Activated CD8-positive, alpha-beta memory T cell treated with anti-CD3 and anti-CD28 coated beads, Interleukin-2, amount 50 U/mL, for 24 hours (primary cell): Measurements from ENCODE around the gene CXCR2.
"Not testable (repeated sequence)": the region's sequence is repeated elsewhere in the genome, so short reads cannot be mapped to it uniquely, and the experiment has no call there.

ENCODE experiments used
- DNase-seq: peaks from one replicate; pipeline ENCODE4 v3.0.0-alpha.2; 2020; ENCODE audit errors: extremely low read depth

CXCR2 gene

DNA sequence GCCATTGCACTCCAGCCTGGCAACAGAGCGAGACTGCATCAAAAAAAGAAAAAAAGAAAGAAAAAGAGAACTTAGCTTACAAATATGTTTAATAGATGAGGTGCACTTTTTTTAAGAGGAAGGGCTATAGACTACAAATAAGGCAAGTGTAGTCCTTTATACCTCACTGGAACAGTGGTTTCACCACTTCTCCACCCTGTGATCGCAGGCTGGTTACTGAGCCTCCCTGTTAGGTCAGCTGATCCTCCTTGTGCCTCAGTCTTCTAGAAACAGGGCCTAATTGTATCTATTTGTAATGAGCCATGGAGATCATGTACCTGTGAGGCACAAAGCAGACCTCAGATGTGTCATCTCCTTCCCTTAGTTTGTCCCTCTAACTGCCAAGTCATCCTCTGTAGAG, 4.5 kb downstream of the CXCR2 start:
- DNase-seq, result no peak

DNA sequence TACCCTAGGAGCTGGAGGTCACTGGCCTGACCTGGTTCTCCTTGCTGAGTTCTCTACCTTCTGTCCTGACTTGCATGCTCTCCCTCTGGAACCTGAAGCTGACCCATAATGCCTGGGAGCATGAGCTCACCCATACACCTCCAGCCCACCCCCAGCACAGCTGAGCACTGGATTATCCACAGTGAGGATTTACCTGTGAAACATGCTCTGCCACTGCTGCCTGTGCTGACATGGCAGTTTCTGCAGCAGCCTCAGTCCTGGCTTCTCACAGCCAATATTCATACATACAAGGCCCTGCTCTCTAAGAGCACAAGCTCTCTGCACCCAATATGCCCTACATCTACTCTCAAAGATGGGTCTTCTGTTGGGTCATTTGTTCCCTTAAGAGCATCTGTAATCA, 5.0 kb downstream of the CXCR2 start:
- DNase-seq, result no peak

DNA sequence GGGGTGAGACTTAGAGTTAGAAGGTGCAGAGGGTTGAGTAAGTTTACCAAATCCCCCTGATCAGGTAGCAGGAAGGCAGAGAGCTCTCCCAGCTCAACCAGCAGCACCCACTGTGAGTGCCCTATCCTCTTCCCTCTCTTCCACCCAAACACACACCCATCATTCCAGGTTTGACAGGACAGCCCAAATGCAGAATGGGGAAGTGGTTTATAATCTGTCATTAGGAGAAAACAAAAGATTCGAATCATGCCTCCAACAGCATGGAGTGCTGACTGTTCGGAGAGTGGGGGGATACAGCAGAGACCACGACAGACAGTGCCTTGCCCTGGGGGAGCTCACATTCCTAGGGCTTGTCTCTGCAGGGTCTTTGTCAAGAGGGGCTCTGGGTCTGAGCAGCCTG, 11.7 kb downstream of the CXCR2 start:
- no peak for DNase-seq

DNA sequence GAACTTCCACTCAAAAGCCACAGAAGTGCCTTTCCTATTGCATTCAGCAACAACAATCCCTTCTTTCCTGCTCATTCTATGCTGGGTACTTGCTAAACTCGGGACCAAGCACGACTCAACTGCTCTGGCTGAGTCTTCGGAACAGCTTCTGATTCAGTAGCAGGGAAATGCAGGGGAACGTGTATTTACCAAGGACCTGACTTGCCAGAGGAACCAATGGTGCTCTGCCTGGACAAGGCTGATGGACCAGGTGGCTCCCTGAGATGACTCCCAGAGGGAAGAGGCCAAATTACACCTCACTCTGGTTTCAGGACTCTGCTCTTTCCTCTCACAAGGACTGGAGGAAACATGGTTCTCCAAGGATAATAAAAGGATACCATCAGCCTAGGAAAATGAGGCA, 12.2 kb downstream of the CXCR2 start:
- DNase-seq, result no peak

DNA sequence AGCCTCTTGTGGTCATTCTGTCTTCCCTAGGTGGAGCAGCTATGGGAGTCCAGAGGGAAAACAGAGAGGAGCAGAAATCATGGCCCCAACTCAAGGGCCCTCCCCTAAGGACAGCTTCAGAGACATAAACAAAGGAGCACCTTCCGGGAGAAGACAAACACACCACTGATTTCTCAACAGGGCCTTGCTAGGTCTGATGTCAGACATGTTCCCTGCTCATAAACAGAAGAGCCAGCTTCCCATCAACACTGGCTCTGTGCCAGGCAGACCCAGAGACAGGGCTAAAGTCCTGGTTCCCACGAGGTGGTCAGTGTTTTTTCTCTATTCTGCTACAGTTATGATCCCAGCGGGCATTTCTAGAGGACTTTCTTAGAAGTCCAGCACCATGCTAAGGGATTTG, 19.3 kb downstream of the CXCR2 start:
- DNase-seq, result no peak

DNA sequence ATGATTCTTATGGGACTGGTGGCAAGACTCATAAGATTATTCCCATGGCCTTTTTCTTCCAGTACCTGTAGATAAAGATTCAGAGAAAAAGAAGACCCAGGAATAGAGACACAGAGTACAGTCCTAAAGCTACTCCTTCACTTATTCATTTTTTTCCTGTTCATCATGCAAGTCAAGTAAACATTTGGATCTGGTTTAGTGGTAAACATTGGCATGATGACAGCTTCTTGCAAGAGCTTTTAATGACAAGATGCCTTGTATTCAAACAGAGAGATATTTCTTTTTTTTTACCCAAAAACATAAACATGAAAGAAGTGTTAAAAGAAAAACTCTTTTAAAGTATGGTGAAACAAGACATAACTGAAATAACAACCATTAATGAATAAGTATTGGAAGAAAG, 20.2 kb downstream of the CXCR2 start:
- DNase-seq, result no peak

DNA sequence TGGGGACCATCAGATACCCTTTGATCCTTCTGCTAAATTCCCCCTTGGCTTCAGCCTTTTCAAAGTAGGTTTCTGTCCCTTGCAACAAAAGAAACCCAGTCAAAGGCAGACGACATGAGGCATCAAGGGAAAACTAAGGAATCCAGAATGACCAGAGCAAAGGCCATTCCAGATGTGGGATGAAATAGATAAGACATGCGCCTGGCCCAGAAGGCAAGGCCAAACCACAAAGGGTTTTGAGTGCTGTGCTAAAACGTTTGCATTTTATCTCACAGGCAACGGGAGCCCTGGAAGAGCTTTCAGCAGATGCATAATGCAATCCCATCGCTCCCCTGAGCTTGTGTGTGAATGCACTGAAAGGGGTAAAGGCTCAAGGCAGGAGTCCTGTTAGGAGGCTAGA, 23.3 kb downstream of the CXCR2 start:
- DNase-seq, result no peak

DNA sequence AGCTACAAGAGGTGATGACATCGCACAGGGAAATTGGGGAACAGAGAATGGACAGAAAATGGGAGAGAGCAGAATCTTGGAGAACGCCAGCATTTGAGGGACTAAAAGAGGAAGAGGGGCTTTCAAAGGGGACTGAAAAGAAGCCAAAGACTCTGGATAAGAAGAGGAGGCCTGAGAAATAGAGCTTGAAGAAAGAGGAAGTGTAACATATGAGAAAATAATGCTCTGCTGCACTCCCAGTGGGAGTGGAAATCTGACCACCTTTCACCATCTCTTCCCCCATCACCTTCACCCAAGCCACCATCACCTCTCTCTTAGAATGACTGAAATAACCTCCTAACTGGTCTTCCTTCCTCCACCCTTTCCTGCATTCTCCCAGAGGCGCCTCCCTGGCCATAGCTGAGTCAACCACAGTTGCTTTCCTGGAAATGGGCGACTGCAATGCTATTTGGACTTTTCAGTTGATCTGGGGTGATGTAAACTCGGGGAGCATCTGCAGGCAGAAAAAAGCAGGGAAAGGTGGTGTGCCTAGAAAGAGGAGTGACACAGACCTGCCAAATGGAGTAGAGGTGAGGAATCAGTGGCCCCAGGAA, 24.1 kb downstream of the CXCR2 start:
- no peak for DNase-seq

DNA sequence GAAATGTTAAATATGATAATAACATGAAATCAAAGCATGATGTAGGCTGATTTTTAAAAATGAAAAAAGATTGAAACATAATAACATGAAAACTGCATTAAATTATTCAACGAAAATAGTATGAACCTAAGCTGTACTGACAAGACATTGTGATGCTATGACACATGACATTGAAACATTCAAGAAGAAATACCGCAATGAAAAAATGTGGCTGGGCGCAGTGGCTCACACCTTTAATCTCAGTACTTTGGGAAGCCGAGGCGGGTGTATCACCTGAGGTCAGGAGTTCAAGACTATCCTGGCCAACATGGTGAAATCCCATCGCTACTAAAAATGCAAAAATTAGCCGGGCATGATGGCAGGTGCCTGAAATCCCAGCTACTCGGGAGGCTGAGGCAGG, 26.3 kb downstream of the CXCR2 start:
- no peak for DNase-seq

DNA sequence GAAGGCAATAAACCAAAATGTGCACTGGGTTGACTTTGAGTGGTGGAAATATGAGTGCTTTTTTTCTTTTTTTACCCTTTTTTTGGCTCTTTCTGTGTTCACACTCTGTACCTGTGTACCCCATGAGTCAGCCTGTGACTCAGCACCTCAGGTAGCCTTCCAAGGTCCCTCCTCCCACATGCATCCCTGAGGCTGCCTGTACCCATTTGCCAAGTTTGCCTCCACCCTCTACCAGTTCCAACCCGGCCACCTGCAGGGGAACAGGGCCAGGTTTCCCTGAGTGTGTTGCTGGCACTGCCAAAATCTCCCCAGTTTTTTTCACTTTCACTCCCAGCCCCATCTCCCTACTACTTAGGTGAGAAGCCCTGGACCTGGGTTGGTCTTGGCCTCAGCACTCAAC, 26.9 kb downstream of the CXCR2 start:
- no peak for DNase-seq

DNA sequence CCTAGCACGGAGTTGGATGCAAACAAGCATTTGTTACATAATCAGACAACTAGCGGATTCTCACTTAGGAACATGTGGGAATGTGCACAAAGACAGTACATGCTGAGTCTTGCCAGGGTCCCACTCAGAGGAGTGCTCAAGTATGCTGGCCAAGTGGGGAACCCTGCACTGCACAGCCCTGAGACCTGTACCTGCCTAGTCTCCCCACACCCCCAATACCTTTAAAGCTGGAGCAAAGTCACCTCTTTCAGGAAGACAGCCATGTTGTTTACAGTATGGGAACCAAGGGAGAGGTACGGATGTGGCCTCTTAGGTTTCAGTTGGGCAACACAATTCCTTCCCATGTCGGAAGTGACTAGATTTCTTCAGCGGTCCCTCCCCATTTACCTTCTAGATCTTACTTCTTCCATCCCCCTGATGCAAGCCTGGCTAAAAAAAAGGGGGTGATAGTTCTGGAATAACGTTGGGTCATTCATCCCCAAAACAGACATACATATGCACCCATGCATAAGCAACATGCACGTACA, 30.2 kb downstream of the CXCR2 start:
- DNase-seq, result no peak

DNA sequence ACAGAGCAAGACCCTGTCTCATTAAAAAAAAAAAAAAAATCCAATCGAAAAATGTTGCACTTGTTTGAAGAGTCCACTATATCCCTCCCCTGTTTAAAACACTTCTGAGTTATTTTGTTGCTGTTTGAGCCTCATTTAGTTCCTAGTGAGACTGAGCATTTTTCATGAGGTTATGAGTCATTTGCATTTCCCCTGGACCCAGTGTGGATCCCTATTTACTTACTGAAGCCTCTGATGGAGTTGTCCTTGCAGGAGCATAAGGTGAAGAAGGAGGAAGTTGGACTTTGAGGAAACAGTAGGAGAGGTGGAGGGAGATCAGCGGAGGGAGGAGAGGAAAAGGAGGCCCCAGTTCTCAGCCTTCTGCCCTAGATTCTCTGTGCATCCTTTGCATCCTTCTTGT, 35.8 kb downstream of the CXCR2 start:
- DNase-seq, result no peak

DNA sequence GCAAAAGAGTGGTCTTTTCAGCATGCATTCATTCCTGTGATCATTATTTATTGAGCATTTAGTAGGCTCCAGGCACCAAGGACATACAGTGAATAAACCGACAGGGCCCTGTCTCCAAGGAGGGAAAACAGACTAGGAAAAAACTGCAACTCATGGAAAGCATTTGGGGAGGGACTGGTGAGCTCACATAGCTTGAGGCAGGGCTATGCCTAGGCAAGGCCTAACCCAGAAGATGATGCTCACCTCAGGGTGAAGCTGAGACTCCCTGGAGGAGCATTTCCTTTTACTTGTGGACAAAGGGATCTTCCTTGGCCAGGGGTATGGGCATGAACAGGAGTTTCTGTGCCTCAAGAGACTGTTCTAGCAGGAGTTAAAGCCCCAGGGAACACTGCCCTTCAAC, 37.0 kb downstream of the CXCR2 start:
- no peak for DNase-seq

DNA sequence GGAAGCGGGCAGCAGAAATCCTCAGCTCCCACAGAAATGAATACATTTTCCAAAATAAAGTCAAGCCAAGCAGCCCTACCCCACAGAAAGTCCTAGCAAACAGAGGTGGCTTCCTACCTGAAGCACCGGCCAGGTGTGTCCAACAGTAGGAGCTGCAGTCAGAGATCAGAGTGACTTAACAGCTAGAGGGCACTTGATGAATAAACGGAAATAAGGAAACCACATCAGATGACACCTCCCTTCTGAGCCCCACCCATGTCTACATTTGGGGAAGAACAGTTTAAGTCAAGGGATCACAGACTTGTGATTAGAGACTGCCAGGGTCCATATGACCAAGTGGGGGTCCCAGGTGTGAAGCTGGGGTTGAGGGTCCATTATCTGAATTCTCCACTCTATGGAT, 41.0 kb downstream of the CXCR2 start, which contains the start of gene CXCR1:
Gene CXCR1 (minus strand): TSS at position 172 of the 400 bp plus-strand sequence. CDS start 1,751 bp downstream, outside the sequence.
- DNase-seq, result no peak

DNA sequence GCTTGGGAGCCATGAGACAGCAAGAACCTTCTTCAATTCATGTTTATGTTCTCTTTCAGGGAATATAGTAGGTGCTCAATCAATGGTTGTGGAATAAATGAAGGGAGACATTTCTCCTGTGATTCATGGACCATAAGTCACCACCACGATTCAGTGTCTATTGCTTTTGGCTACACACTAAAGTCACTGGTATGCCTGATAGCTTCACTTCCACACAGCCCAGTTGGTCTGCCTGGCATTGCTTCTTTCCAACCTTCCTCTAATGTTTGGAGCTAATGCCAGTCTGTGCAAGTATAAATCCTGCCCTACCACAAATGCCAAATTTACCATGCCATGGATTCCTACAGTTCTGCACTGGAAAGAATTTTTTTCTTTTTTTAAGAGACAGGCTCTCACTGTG, 42.2 kb downstream of the CXCR2 start:
- DNase-seq, result no peak

DNA sequence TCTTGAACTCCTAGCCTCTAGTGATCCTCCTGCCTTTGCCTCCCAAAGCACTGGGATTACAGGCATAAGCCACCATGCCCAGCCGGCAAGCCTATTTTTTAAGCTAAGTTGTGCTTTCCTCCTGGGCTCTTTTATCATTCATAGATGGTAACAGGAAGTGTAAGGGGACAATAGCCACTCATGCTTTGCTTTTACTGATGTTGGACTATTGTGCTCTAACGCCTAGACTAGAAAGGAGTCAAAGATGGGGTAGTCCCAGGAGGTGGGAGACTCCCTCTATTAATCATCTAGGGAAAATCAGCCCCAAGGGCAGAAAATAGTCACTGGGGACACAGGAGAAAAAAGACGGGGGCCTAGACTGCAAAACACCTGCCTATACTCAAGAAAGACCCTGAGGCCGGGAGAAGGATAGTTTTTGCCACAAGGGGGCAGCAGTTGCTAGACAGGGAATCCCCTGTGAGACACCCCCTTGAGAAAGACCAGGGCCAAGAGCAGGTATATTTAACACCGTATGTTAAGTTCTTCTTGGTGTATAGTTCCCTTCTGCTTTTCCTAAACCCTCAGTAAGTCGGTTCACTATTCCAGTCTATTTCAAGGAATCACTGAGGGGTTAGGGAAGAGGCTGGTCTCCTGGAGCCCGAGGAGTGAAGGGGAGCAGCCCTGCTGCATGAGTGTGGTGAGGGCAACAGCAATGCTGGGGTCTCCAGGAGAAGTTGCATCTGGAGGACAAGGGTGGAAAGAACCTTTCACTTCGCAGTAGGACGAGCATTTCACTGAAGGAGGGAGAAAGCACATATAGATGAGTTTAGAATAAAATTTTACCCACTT, 43.0 kb downstream of the CXCR2 start:
- peak; percentile 43 for DNase-seq

DNA sequence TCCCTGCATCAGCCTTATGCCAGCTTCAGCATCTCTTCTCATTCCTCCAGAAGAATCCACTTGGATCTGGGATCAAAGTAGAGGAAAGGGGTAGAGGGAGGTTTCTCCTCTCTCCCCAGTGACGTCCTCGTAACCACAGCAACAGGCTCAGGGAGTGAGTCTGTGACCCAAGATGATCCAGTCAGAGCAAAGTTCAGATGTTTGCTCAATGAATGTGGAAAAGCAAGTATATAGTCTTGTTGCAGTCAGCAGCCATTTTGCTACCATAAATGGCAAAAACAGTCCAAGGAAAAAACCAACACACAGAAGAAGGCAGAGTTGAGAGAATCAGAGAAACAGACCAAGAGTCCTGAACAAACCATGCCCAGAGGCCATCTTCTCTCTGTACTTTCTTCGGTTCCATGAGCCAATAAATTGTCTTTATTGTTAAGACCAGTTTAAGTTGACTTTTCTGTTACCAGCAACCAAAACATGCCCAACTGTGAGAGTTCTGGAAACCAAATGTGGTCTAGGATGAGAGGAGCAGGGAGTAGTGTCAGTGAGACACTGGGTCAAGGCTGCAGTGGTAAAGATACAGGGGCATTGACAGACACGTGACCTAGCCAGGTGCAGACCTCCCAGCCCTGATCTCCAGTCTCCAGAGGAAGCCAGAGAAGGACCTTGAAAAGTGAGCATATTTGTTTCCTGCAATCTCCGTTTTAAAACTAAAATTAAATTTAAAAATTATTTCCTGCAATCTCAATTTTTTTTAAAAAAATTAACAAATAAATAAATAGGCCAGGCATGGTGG, 44.1 kb downstream of the CXCR2 start:
- no peak for DNase-seq

DNA sequence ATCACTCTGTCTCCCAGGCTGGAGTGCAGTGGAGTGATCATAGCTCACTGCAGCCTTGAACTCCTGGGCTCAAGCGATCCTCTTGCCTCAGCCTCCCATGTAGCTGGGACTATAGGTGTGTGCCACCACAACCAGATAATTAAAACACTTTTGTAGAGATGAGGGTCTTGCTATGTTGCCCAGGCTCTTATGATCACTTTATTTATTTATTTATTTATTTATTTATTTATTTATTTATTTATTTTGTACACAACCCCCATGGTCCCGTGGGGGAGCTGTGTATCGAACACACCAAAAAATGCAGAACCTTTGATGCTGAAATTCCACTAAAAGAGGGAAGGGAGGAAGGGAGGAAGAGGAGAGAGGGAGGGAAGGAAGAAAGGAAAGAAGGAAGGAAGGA, 45.9 kb downstream of the CXCR2 start:
- not testable (repeated sequence) for DNase-seq

DNA sequence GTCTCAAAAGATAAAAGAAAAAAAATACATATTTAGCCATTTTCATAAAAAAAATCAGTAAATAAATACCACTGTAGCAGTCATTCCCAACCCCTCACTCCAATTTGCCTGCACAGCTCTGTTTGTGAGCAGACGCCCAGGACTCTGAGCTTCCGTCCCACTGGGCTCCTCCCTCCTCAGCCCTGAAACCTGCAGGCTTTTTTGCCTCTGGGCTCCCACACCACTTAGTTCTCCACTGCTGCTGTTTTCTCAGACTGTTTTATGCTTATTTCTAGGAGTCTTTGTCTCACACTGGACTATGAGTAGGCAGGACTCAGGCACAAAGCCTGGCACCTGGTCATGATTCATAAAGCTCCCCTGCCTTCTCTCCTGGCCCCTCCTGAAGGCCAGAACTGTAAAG, 47.0 kb downstream of the CXCR2 start:
- no peak for DNase-seq

DNA sequence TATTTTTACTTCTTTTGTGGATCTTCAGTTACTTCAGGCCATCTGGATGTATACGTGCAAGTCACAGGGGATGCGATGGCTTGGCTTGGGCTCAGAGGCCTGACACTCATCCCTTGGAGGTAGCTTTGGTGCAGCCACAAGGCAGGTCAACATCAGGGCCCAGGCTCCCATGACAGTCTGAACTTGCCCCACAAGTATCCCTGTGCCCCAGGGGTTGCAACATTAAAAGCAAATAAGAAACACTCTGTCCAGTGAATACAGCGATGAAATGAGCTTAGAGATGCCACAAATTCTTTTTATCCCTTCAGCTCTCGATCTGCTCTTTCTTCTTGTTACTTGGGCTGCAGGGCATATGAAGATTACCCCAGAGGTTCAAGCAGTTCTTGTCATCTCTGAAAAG, 54.0 kb downstream of the CXCR2 start:
- DNase-seq, result no peak

DNA sequence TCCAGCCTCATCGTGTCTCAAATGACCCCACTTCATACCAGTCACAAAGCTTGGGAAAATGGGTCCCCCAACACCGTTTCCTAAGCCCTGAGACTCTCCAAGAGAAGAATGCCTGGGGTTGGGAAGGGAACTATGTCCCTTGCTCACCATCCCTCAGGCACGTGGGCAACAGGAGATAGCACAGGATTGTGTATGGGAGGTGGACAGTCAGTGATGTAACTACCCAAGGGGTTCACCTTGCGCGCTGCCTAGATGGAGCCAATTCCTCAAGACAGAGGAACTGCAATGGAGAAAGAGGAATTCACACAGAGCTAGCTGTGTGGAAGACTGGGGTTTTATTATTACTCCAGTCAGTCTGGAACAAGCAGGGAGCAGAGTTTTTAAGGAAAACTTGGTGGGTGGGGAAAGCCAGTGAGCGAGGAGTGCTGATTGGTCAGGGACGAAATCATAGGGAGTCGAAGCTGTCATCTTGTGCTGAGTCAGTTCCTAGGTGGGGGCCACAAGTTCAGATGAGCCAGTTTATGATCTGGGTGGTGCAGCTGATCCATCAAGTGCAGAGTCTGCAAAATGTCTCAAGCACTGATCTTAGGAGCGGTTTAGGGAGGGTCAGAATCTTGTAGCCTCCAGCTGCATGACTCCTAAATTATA, 54.8 kb downstream of the CXCR2 start:
- no peak for DNase-seq

DNA sequence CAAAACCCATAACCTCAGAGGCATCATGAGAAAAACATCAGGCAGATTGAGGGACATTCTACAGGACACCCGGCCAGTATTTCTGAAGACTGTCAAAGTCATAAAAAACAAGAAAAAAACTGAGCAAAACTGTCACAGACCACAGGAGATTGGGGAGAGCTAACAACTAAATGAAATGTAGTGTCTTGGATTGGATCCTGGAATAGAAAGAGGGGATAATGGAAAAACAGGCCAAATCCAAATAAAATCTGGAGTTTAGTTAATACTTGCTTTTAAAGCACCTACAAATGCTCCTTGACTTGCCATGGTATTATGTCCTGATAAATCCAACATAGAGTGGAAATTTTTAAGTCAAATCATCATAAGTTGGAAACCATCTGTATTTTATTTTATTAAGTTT, 58.5 kb downstream of the CXCR2 start:
- DNase-seq, result no peak
